Endothelial cell of umbilical vein (primary cell): ENCODE results near the gene SENP2. TPM values are rescaled to one million over a fixed set of nuclear protein-coding genes. Genes with fewer than 3 reads are reported as not detected.
A peak's percentile ranks its signal among the peaks of the same experiment; 100 is the strongest.
"Not testable (repeated sequence)": the region's sequence is repeated elsewhere in the genome, so short reads cannot be mapped to it uniquely, and the experiment has no call there.

ENCODE experiments used
- BruUV-seq: library from RNA; stranded (reverse); fragments of 400-500 nt; replicated peaks from 2 replicates; lab custom pipeline; 2021; lab: Mats Ljungman, UMichigan
- CTCF ChIA-PET: fragments of 300-600, 350-600 bp; sonication (Branson Sonifier 250); formaldehyde crosslinking; loops from one replicate; lab custom pipeline; 2021; ENCODE audit warnings: antibody characterized with exemption, inconsistent platforms; lab: Charles Lee
- POLR2A ChIA-PET: fragments of 300-600, 350-600 bp; sonication (Branson Sonifier 250); formaldehyde crosslinking; loops from one replicate; lab custom pipeline; 2021; ENCODE audit warnings: antibody characterized with exemption, inconsistent platforms; lab: Charles Lee
- DNase-seq: peaks from one replicate; pipeline ENCODE4 v3.0.0-alpha.2; 2011; ENCODE audit warnings: low read depth, low spot score
- FAIRE-seq: peaks from 2 replicates; lab custom pipeline; 2011; peaks lifted over from hg19 to GRCh38; lab: Jason Lieb, UNC
- H2AFZ ChIP-seq: 2 replicates; pipeline ENCODE4 v1.6.0; 2012; ENCODE audit warnings: low read depth, low read length, control low read depth, inconsistent platforms
- H3K27ac ChIP-seq: 2 replicates; pipeline ENCODE4 v1.5.1; 2011; ENCODE audit warnings: low read depth, mild to moderate bottlenecking, control low read depth, low read length, moderate library complexity; ENCODE audit not compliant: insufficient read depth
- H3K27me3 ChIP-seq, 2 experiments: 2 replicates each; pipeline versions ENCODE4 v1.6.0 to v1.6.1; 2011; ENCODE audit warnings: low read length in 2 of 2, mixed read lengths in 1 of 2; ENCODE audit not compliant: control insufficient read depth in 2 of 2, insufficient read depth in 2 of 2
- H3K36me3 ChIP-seq, 2 experiments: 2 replicates in 1 of 2; 3 replicates in 1 of 2; pipeline ENCODE4 v1.5.1; 2011; ENCODE audit warnings: low read length in 2 of 2, mild to moderate bottlenecking in 1 of 2, moderate library complexity in 1 of 2; ENCODE audit not compliant: control insufficient read depth in 2 of 2, insufficient read depth in 2 of 2; ENCODE audit errors: extremely low read depth in 1 of 2
- H3K4me1 ChIP-seq: 3 replicates; pipeline ENCODE4 v1.5.1; 2011; ENCODE audit warnings: mild to moderate bottlenecking, low read length; ENCODE audit not compliant: control insufficient read depth, insufficient read depth; ENCODE audit errors: extremely low read depth
- H3K4me2 ChIP-seq: 2 replicates; pipeline ENCODE4 v1.6.1; 2011; ENCODE audit warnings: low read length, control low read depth, mixed read lengths; ENCODE audit not compliant: insufficient read depth
- H3K4me3 ChIP-seq, 3 experiments: fragments of 200-600 bp in 1 of 3; sonication (generic), shearing (Covaris generic) in 1 of 3; replicated peaks in 1 of 3; 2 replicates each; pipeline ENCODE4 v1.5.1; 2011 to 2016; ENCODE audit warnings: control low read depth in 3 of 3, low read length in 3 of 3, mild to moderate bottlenecking in 2 of 3, inconsistent platforms in 1 of 3, low read depth in 1 of 3, moderate library complexity in 1 of 3; ENCODE audit not compliant: insufficient read depth in 1 of 3
- H3K79me2 ChIP-seq: 2 replicates; pipeline ENCODE4 v1.6.0; 2012; ENCODE audit warnings: low read length, inconsistent platforms; ENCODE audit not compliant: control insufficient read depth, insufficient read depth
- H3K9ac ChIP-seq: replicated peaks from 2 replicates; pipeline ENCODE3; 2011; ENCODE audit warnings: low read length, control low read depth; ENCODE audit not compliant: insufficient read depth; ENCODE audit errors: extremely low read depth
- H3K9me1 ChIP-seq: replicated peaks from 3 replicates; pipeline ENCODE4 v1.6.0; 2011; ENCODE audit warnings: mild to moderate bottlenecking, low read length; ENCODE audit not compliant: control insufficient read depth, insufficient read depth; ENCODE audit errors: extremely low read depth
- H3K9me3 ChIP-seq: replicated peaks from 2 replicates; pipeline ENCODE4 v1.5.1; 2012; ENCODE audit warnings: low read length, inconsistent platforms; ENCODE audit not compliant: control insufficient read depth, insufficient read depth
- H4K20me1 ChIP-seq: replicated peaks from 2 replicates; pipeline ENCODE3; 2011; ENCODE audit warnings: mild to moderate bottlenecking, low read length; ENCODE audit not compliant: control insufficient read depth, insufficient read depth; ENCODE audit errors: extremely low read depth
- CTCF ChIP-seq, 2 donors: IDR thresholded peaks; 1 replicate in 1 of 2; 2 replicates in 1 of 2; pipeline ENCODE4 v1.5.1; 2011; ENCODE audit warnings: low read length in 2 of 2, mild to moderate bottlenecking in 2 of 2, moderate library complexity in 2 of 2, control low read depth in 1 of 2, inconsistent platforms in 1 of 2, low read depth in 1 of 2; ENCODE audit not compliant: insufficient read depth in 1 of 2; ENCODE audit errors: extremely low read depth in 1 of 2
- EZH2 ChIP-seq: IDR thresholded peaks from 2 replicates; pipeline ENCODE4 v1.6.1; 2012; ENCODE audit warnings: borderline replicate concordance, low read depth, mild to moderate bottlenecking, moderate library complexity, low read length, inconsistent platforms; ENCODE audit not compliant: severe bottlenecking
- FOS ChIP-seq: IDR thresholded peaks from 2 replicates; pipeline ENCODE4 v1.6.1; 2011; ENCODE audit warnings: mild to moderate bottlenecking, low read length, moderate library complexity, borderline replicate concordance; ENCODE audit not compliant: insufficient read depth
- GATA2 ChIP-seq: IDR thresholded peaks from 2 replicates; pipeline ENCODE4 v1.7.0; 2011; ENCODE audit warnings: low read depth, mild to moderate bottlenecking, moderate library complexity, mixed read lengths, low read length; ENCODE audit not compliant: insufficient read length, insufficient read depth
- JUN ChIP-seq: IDR thresholded peaks from 2 replicates; pipeline ENCODE4 v1.6.1; 2011; ENCODE audit warnings: borderline replicate concordance, low read depth; ENCODE audit not compliant: insufficient read length, insufficient read depth
- MAX ChIP-seq: IDR thresholded peaks from 2 replicates; pipeline ENCODE4 v1.6.1; 2011; ENCODE audit not compliant: insufficient read depth, insufficient read length
- POLR2A ChIP-seq: IDR thresholded peaks from 2 replicates; pipeline ENCODE4 v1.6.1; 2012; ENCODE audit warnings: low read depth, mild to moderate bottlenecking, control low read depth, low read length
- POLR2AphosphoS5 ChIP-seq: IDR thresholded peaks from 2 replicates; pipeline ENCODE4 v1.6.1; 2012; ENCODE audit warnings: low read depth, mild to moderate bottlenecking, control low read depth, low read length, moderate library complexity; ENCODE audit not compliant: insufficient read depth
- dilution Hi-C: fragments of 300-500 bp; cut with MboI; formaldehyde crosslinking; loops from one replicate; pipeline ENCODE4 v1.15.0; 2019; ENCODE audit warnings: low sequenced_read_pairs; ENCODE audit not compliant: extremely low pct_ligation_motif_present
- intact Hi-C: fragments of 100-400 bp; cut with micrococcal nuclease; formaldehyde crosslinking; loops from one replicate; pipeline ENCODE4 v1.10.0; 2022
- polyA plus RNA-seq, 4 experiments: library from polyadenylated mRNA; depleted of rRNA in 3 of 4; stranded (reverse) in 3 of 4; unstranded in 1 of 4; fragments of >200 nt; gene quantifications; 2 replicates each; pipeline versions ENCODE4 v1.2.1 to v1.2.3, GENCODE V29; 2011 to 2012; ENCODE audit warnings: missing spikeins in 1 of 4
- total RNA-seq: library from RNA; stranded (reverse); gene quantifications from 2 replicates; pipeline ENCODE4 v1.2.3, GENCODE V29; 2021

SENP2 gene
- total and polyA plus RNA-seq, 2 donors (not counting 3 experiments of a cell fraction or from before 2014, with no cell fraction given), result 3.8 to 40.4 TPM

GRCh38 chr3:185637388-185637787 is 51.3 kb downstream of the SENP2 start:
- Histone ChIP-seq H4K20me1 (no peaks in the 10 kb centered on the region), H3K36me3 (no peaks in the 10 kb centered on the region), H3K9me1 (no peaks in the 10 kb centered on the region), H3K9ac (no peak overlapping the region), H3K9me3 (no peaks in the 10 kb centered on the region), H3K27me3 (no peaks in the 10 kb centered on the region), H3K4me2 (no peak overlapping the region), H3K79me2 (no peaks in the 10 kb centered on the region), H3K27ac (no peak overlapping the region), H3K4me1 (no peaks in the 10 kb centered on the region), H3K4me3 (no peak overlapping the region), H2AFZ (no peak overlapping the region)
- FAIRE-seq (no peak), DNase-seq (no peak)
- BruUV-seq, result no TSS peak
- dilution Hi-C loops, result no loop called here
- ChIA-PET POLR2A (no interaction called here), CTCF (interaction anchor here (2.1 kb wide), 1 partner anchor 23 kb away, joined by 7 read pairs; no protein-coding TSS in a partner anchor)
- intact Hi-C loops, result no loop called here
- no peak for TF ChIP-seq FOS
- no peak for TF ChIP-seq POLR2A
- no peak for TF ChIP-seq EZH2
- no peak for TF ChIP-seq CTCF (IDR thresholded peaks at IDR 0.05; ENCODE audit: extremely low read depth in 1 of 2, insufficient read depth in 1 of 2, low read depth in 1 of 2, low read length in 2 of 2)
- no peak for TF ChIP-seq MAX
- no peak for TF ChIP-seq JUN
- no peak for TF ChIP-seq GATA2
- TF ChIP-seq POLR2AphosphoS5, result peak; percentile 47

GRCh38 chr3:185638651-185639050 is 52.6 kb downstream of the SENP2 start:
- H3K27ac ChIP-seq, intact Hi-C loops, H3K27me3 ChIP-seq, H3K4me1 ChIP-seq, H3K4me3 ChIP-seq, DNase-seq, H3K79me2 ChIP-seq, H2AFZ ChIP-seq, H3K9ac ChIP-seq, H3K9me3 ChIP-seq, FAIRE-seq, POLR2A ChIA-PET, dilution Hi-C loops, H4K20me1 ChIP-seq, BruUV-seq, H3K36me3 ChIP-seq, H3K9me1 ChIP-seq, H3K4me2 ChIP-seq: not testable (repeated sequence)
- CTCF ChIA-PET, result interaction anchor here (2.1 kb wide), 1 partner anchor 22 kb away, joined by 7 read pairs; no protein-coding TSS in a partner anchor
